ACHN (cell line): ENCODE data around the gene SLIT1.

Source experiments
- DNase-seq: peaks from one replicate; pipeline ENCODE4 v3.0.0-alpha.2; 2015
- in situ Hi-C: cut with HindIII; loops from 2 replicates; pipeline ENCODE4 v1.10.0; 2017; ENCODE audit warnings: low sequenced_read_pairs, low pct_ligation_motif_present, low pct_unique_long_range_greater_than_20kb

SLIT1 gene

DNA sequence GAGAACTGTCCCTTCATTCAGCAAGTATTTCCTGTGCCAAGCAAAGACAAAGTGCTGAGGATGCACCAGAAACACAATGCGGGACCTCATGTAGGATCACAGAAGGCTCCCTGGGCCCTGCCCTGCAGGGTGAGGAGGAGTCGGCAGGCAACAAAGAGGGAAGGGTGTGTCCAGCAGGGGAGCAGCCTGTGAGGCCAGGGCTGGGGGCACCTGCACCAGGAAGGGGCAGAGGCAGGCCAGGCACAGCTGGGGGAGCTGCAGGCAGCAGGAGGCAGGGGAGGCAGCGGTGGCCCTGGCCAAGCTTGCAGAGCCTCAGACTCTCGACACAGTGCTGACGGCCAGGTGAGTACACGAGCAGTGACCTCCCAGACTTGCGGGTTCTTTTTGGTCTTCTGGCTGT lies 123.3 kb downstream of the SLIT1 start:
- DNase-seq, result no peak
- in situ Hi-C loops, result no loop called here

DNA sequence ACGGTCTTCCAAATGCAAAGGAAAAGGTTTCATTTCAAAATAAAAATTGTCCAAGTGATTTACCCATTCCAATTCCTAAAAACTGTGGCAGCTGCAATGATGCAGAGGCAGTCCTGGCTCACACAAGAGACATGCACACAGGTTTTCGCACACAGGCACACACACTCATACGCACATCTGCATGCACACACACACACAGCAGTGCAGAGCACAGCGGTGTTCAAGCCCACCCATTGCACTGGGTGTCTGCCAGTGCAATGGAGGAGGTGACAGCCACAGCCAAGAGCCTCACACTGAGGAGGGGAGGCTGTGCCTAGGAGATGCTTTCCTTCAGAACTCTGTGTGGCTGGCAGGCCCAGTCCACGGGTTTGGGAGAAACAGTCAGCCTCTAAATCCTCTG lies 123.7 kb downstream of the SLIT1 start:
- DNase-seq, result no peak
- in situ Hi-C loops, result no loop called here

DNA sequence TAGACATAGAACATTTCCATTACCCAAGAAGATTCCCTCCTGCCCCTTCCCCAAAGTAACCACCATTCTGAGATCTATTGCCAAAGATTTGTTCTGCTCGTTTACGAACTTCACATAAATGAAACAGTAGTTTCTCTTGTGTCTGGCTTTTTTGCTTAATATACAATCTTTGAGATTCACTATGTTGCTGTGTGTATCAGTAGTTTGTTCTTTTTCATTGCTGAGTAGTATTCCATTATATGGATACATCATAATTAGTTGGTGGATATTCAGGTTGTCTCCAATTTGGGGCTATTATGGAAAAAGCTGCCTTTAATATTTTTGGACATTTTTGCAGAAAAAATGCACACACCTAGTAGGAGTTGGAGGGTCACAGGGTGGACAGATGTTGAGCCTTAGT lies 124.3 kb downstream of the SLIT1 start:
- DNase-seq, result no peak
- in situ Hi-C loops, result no loop called here

DNA sequence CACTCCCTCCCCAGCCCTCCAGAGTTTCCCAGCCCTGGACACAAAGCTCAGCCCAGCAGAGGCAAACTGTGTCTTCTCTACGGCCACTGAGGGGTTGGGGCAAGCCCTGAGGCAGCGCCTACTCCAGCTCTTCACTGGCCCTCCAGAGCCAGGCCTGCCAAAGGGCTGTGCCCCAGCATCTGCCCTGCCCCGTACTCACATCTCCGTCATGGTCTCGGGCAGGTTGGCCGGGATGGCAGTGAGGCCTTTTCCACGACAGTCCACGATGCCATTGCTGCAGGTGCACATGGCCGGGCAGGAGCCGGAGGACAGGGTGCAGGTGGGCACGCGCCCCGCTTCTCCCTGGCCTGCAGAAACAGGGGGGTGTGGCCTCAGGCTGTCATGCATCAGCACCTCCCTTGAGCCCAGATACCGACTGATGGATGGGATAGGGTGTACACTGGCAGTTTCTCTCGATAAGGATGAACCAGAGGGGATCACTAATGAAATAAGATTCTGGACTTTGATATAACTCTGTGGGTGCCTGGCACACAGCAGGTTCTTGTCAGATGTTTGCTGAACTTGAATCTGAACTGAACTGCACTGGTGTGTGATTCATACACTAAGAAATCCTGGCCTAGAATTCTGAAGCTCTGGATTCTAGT lies 125.2 kb downstream of the SLIT1 start:
- in situ Hi-C loops, result no loop called here
- DNase-seq, result no peak

DNA sequence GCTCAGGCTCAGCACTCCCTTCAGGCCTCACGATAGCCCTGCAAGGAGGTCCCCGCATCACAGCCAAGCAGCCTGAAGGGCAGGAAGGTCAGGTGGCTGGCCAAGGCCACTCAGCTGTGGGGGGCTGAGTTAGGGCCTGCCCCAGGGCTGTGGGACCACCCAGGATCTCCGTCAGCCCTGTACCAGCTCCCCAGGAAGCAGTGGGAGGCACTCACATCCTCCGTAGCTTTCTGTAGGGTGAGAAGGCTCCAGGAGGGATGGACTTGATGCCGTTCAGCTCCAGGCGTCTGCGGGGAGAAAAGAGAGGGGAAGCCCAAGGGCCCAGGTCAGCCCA lies 125.9 kb downstream of the SLIT1 start:
- in situ Hi-C loops, result no loop called here
- no peak for DNase-seq

DNA sequence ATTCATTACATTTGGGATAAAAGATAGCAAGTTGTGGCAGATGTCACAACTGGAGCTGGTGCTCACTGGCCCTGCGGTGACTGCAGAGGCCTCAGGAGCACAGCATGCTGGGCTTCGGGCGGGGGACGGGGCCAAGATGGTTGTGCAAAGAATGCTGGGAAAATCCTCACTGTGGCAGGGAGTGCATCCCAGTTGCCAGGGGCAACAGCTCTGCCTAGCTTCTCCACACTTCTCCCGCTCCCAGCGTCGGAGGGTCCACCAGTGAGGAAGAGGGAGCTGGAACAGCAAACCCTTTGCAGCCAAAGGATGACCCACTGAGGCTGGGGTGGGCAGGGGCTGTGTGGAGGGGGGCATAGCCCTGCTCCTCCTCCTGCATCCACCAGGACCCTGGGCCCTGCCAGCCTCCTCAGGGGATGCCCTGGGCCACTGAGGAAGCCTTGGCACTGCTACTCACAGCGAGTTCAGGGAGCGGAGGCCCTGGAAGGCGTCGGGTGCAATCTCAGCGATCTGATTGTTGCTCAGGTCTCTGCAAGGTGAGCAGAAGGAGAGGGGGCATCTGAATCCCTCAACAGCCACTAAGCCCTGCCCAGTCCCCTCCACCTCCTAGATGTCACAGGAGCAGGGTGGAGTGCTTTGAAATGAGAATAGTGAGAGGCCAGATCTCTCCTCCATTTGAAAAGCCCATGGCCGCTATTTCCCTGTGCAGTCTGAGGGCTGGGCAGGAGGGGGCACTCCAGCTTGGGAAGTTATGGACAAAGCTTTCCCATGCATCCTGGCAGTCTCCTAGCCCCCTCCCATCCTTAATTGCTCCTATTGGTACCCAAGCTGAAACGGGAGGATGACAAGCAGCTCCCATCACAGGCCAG lies 126.5 kb downstream of the SLIT1 start:
- in situ Hi-C loops, result no loop called here
- no peak for DNase-seq

DNA sequence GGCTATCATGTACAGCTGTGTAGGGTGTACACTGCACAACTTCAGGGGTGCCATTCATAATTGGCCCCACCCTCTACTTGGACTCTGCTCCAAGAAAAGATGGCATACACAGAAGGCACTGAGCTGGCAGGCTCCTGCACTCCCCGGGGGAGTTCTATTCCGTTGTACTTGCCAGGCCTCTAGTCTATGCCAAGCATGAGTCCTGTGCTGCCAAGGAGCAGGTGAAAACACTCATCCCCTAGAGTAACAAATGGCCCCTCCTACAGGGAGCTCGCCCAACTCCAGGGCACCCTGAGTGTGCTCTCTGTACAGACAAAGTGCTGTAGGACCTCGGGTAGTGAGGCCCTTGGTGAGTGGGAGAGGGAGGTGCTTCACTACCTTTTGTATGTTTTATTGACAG lies 127.2 kb downstream of the SLIT1 start:
- in situ Hi-C loops, result no loop called here
- DNase-seq, result no peak

DNA sequence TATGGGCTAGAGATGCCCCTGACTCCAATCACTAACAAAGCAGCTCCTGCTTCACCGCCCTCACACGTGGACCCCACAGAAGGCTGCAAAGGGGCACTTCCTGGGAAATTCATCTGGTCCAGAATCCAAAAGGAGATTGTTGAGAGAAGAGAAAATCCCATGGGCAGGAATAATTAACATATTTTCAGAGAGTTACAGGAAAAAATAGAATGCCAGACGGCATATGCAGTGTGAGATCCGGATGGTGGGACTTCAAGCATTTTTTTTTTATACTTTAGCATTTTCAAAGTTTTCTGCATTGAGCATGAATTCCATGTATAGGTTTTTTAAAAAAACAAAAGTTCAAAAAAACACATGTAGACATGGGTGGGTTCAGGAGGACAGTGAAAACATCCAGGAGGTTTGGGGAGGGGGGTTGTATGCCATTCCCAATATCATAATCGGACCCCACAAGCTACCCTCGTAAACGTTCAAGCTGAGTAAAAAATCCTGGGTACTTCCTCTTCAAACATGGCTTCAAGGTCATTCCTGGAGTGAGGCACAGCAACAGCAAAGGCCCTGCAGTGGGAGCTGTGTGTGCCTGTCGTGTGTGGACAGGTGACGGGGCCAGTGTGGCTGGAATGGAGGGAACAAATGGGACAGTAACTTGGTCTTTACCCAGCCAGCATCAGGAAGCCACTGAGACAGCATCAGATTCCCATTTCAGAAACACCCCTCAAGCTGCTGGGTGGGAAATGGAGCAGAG lies 128.1 kb downstream of the SLIT1 start:
- DNase-seq, result no peak
- in situ Hi-C loops, result no loop called here

DNA sequence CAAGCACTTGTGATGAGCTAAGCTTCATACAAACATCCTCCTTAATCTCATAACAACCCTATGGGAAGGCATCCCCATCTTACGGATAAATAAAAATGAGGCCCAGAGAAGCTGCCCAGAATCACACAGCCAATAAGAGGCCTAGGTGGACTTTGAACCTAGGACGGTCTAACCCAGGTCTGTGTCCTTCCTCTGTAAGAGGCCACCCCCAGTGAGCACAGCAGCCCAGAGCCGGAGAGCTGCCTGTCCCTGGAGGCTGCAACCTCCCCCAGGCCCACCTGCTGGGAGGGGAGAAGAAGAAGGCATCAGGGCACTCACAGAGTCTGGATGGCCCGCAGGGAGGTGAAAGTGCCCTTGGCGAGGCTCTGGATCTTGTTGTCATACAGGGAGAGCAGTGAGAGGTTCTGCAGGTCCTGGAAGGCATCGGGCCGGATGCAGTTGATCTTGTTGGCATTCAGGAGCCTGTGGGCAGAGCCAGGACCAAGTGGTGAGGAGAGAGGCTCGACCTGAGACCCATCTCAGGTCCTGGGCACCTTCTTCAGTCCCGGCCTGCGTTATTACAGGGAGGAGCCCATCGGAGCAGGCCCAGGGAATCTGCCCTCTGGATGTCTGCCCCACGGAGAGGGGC lies 129.6 kb downstream of the SLIT1 start:
- in situ Hi-C loops, result no loop called here
- DNase-seq, result no peak

DNA sequence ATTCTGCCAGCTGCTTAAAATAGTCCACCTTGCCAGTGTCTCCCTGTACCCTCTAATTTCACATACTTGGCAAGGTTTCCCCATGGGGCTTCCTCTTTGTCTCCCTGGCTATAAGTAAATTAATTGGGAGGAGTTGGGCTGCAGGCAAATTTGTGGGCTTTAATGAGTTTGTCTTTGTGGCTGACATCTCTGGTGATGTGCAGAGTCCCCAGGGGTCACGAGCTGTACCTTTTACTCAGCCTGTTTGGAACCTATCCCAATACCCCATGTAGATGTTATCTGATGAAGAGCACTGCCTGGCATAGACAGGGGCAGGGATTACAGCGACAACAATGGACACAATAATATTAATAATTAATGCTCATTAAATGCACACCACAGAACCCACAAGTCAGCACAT lies 132.5 kb downstream of the SLIT1 start:
- DNase-seq, result no peak
- in situ Hi-C loops, result no loop called here

DNA sequence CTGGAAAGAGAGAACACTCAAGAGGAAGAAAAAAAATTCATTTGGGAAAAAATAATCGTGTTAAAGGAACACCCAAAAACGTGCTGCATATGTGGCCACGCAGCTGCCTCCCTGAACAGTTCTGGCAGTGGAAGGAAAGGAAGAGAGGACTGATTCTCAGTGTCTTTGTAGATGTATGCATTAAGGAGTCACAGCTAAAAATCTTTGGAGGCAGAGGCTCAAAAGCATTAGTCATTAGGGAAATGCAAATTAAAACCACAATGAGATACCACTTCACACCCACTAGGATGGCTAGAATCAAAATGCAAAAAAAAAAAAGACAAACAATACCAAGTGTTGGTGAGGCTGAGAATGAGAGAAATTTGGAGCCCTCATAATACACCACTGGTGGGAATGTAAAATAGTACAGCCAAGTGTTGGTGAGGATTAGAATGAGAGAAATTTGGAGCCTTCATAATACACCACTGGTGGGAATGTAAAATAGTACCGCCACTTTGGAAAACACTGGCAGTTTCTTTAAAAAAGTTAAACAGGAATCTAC lies 134.7 kb downstream of the SLIT1 start:
- no peak for DNase-seq
- in situ Hi-C loops, result no loop called here

DNA sequence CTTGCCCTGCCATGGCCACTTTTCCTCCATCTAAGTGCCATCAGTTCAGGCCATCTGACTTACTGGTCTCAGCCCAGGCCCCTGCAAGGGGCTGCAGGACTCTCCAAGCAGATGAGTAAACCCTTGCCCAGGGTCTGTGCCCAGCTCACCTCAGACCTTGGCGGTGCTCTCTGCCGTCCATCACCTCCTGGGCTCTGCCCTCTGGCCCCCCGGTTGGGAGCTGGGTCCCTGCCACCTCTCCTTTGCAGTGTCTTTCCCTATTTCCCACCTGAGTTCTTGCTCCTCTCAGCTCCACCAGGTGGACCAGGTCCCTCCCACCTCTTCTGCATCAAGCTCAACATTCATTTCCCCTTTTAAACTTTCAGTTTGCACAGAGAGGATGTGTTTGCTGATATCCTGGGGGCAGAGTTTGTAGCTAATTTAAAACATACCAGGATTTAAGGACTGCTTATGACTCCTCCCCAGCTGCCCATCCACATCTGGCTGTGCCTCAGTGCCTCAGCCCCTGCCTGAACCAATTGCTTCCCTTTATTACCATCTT lies 135.5 kb downstream of the SLIT1 start:
- in situ Hi-C loops, result no loop called here
- no peak for DNase-seq

DNA sequence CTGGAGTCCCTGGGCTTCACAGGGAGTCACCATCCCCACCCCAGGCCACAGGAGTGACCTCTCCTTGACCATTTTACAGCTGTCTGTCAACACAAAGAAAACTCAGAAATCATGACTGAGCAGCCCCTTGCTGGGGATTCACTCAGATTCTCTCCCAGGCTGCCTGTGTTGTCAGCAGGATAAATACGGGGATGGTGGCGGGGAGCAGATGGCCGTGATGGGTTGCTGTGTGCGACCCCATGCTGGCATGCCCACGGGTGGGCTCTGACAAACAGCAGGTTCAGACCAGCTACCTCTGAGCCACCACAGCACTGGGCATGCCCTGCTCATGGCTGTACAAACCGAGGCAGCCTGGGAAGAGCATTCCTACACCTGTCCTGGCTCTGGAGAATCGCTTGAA lies 136.1 kb downstream of the SLIT1 start:
- in situ Hi-C loops, result no loop called here

DNA sequence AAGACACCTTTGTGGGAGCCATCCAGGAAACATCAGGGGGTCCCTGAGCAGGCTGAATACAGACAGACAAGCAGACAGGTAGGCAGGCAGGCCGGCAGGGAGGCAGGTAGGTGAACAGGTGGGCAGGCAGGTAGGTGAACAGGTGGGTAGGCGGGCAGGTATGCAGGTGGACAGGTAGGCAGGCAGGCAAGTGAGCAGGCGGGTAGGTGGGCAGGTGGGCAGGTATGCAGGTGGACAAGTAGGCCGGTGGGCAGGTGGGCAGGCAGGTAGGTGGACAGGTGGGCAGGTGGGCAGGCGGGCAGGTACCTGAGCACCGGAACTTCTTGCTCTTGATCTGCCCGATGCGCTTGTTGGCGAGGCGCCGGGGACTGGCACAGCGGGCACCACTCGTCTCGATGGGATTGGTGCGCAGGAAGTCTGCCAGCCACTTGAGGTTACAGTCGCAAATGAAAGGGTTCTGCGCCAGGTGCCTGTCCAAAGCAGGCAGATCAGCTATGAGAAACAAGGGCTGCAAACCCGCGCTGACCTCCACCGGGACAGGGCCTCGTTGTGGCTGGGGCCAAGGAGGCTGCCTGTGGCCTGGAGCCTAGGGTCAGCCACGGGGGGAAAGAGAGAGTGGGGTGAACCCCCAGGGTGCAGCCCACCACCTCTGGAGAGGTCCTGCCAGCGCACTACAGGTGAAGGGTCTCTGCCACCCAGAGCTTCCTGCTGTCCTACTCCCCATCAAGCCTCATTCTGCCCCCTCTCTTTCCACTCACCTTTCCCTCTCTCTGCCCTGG lies 136.9 kb downstream of the SLIT1 start:
- DNase-seq, result no peak
- in situ Hi-C loops, result no loop called here

More for the DNA sequence above, 136.1 kb downstream of the SLIT1 start:
- no peak for DNase-seq

DNA sequence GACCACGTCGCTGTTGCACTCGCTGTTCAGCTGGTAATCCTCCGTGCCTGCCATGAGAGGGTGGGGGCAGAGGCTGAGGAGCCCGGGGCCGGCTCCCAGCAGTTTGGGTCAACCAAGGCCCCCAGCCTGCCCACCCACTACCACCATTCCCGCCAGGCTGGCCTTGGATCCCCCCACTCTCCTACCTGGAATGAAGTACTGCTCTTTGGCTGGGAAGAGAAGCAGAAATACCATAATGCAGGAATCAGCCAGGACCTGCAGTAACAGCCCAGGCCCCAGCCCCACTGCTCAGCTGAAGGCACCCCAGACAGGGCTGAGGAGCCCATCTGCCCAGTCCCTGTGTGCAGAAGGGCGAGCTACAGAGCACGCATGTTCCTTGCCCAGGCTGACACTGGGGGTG lies 138.0 kb downstream of the SLIT1 start:
- in situ Hi-C loops, result no loop called here
- no peak for DNase-seq

DNA sequence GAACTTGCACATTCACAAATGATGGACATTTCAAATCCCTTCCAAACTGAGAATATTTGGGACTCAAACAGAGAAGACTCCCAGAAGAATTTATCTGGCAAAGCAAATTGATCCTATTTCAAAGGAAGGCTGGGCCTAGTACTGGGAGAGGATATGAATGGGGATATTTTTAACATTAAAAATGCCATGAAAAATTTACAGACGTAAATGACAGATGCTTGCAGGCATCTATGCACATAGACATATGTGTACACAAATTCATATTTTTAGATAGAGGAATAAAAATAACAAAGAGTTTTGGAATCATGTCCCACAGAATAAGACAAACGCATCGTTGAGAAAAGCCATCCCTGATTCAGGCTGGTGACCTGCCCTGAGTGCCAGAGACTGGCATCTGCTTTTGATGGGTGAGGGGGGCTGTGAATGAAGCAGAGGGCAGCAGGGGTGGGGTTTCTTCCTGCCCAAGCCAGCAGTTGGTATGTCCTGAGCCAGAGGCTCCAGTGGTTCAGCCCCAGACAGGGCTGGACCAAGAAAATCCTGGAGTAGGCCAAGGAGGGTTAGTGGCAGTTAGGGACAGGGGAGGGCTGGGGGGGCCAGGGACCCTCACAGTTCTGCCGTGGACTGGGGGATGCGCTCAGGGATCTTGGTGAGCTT lies 138.5 kb downstream of the SLIT1 start:
- no peak for DNase-seq
- in situ Hi-C loops, result no loop called here

DNA sequence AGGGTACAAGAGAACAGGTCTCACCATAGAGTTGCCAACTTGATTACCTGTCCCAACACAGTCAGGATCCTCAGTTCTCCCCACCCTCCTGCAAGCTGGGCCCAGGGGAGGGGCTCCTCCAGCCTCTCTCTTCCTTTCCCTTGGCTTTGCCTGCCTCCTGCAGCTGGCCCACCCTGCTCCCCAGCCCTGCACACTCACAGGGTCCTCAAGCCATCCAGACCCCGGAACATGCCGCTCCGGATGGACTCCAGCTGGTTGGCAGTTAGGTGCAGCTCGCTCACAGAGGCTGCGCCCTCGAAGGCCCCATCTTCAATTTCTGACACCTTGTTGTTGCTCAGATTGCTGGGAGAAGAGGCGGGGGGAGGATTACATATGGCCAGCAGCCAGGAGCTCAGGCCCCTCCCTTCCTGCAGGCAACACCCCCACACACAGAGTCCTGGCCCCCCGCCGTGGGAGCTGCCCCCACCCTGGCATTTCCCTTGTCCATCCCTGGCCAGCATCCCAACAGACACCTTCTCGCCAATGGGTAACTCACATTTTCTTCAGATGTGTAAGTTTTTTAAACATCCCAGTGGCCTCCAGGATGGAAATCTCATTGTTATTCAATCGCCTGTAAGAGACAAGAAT lies 139.2 kb downstream of the SLIT1 start:
- in situ Hi-C loops, result no loop called here
- DNase-seq, result no peak
